ENCODE results near the gene ILK. TPM values are rescaled to one million over a fixed set of nuclear protein-coding genes. Genes with fewer than 3 reads are reported as not detected.

ILK gene
- total and polyA plus RNA-seq, 10 donors = 71.4 to 194 (median 126) TPM

- no peak overlapping the region for H3K4me3 ChIP-seq
- no peak for DNase-seq
- H3K27me3 ChIP-seq (replicated peaks in 1 of 7) = no peaks in the 10 kb centered on the region
- intact Hi-C loops (cut with DNase I; ENCODE audit: low total_unique reads) = no loop called here
- H3K36me3 ChIP-seq = peaks cover 0 to 10% (median 0%) of the 10 kb centered on the region in 6 donors
- H3K4me1 ChIP-seq = peaks cover 10 to 22% (median 13%) of the 10 kb centered on the region in 6 donors
- no peak for TF ChIP-seq CTCF (IDR thresholded peaks at IDR 0.05 in 8 of 11, conservative IDR thresholded peaks at IDR 0.05 in 3 of 11)
- no peak for TF ChIP-seq POLR2AphosphoS5 (IDR thresholded peaks at IDR 0.05)
- no peak for TF ChIP-seq POLR2A (IDR thresholded peaks at IDR 0.05)
- 86 to 100% (median 90%) methylated on average over 1 of the region's 1 CpG for WGBS, 5 donors
- no peak overlapping the region for H3K27ac ChIP-seq
- H3K9me3 ChIP-seq = peaks cover 0 to 16% (median 9%) of the 10 kb centered on the region in 8 donors
These were observed 25.4 kb upstream of the ILK start for GRCh38 chr11:6578134-6578533.

- no peak overlapping the region for H3K27ac ChIP-seq
- H3K4me3 ChIP-seq = no peak overlapping the region
- no peak for DNase-seq
- peaks cover 10 to 22% (median 13%) of the 10 kb centered on the region in 6 donors for H3K4me1 ChIP-seq
- intact Hi-C loops (cut with DNase I; ENCODE audit: low total_unique reads) = no loop called here
- TF ChIP-seq POLR2A (IDR thresholded peaks at IDR 0.05) (no peak), POLR2AphosphoS5 (IDR thresholded peaks at IDR 0.05) (no peak), CTCF (IDR thresholded peaks at IDR 0.05 in 8 of 11, conservative IDR thresholded peaks at IDR 0.05 in 3 of 11) (no peak)
- WGBS, 5 donors = 90 to 100% (median 93%) methylated on average over 2 of the region's 2 CpGs
- H3K27me3 ChIP-seq (replicated peaks in 1 of 7) = no peaks in the 10 kb centered on the region
- H3K9me3 ChIP-seq = peaks cover 0 to 32% (median 25%) of the 10 kb centered on the region in 8 donors
- H3K36me3 ChIP-seq = peaks cover 0 to 10% (median 0%) of the 10 kb centered on the region in 6 donors
These were observed 23.9 kb upstream of the ILK start for GRCh38 chr11:6579681-6580080.

GRCh38 chr11:6583584-6583983 is 20.0 kb upstream of the ILK start:
- WGBS, 5 donors = 93 to 100% (median 94%) methylated on average over 1 of the region's 1 CpG
- Histone ChIP-seq H3K27me3 (replicated peaks in 1 of 7) (no peaks in the 10 kb centered on the region), H3K27ac (no peak overlapping the region), H3K4me3 (no peak overlapping the region), H3K9me3 (peaks cover 0 to 36% (median 28%) of the 10 kb centered on the region in 8 donors), H3K36me3 (peaks cover 0 to 26% (median 0%) of the 10 kb centered on the region in 6 donors), H3K4me1 (no peaks in the 10 kb centered on the region)
- intact Hi-C loops (cut with DNase I; ENCODE audit: low total_unique reads) = no loop called here
- TF ChIP-seq POLR2AphosphoS5 (IDR thresholded peaks at IDR 0.05) = no peak
- no peak for TF ChIP-seq POLR2A (IDR thresholded peaks at IDR 0.05)
- TF ChIP-seq CTCF (IDR thresholded peaks at IDR 0.05 in 8 of 11, conservative IDR thresholded peaks at IDR 0.05 in 3 of 11) = no peak
- DNase-seq = no peak

GRCh38 chr11:6584528-6584927 is 19.0 kb upstream of the ILK start:
- peaks cover 0 to 36% (median 28%) of the 10 kb centered on the region in 8 donors for H3K9me3 ChIP-seq
- WGBS, 5 donors = 89 to 97% (median 95%) methylated on average over 4 of the region's 4 CpGs
- no peak overlapping the region for H3K4me3 ChIP-seq
- intact Hi-C loops (cut with DNase I; ENCODE audit: low total_unique reads) = no loop called here
- DNase-seq = no peak
- no peak overlapping the region for H3K27ac ChIP-seq
- H3K36me3 ChIP-seq = peaks cover 0 to 28% (median 0%) of the 10 kb centered on the region in 6 donors
- H3K4me1 ChIP-seq = no peaks in the 10 kb centered on the region
- TF ChIP-seq POLR2AphosphoS5 (IDR thresholded peaks at IDR 0.05) (no peak), CTCF (IDR thresholded peaks at IDR 0.05 in 8 of 11, conservative IDR thresholded peaks at IDR 0.05 in 3 of 11) (no peak), POLR2A (IDR thresholded peaks at IDR 0.05) (no peak)
- H3K27me3 ChIP-seq (replicated peaks in 1 of 7) = no peaks in the 10 kb centered on the region
